Mesenchymal stem cell (in vitro differentiated cells and primary cell): ENCODE results near the gene HFM1.
"Not testable (repeated sequence)": the region's sequence is repeated elsewhere in the genome, so short reads cannot be mapped to it uniquely, and the experiment has no call there.

Experiments used
- DNase-seq: peaks from one replicate; pipeline ENCODE4 v3.0.0-alpha.2; 2013
- H2AFZ ChIP-seq: one replicate; pipeline ENCODE4 v1.6.1; 2013; ENCODE audit warnings: low read depth, mild to moderate bottlenecking, control low read depth, inconsistent platforms, low read length, moderate library complexity
- H2AK5ac ChIP-seq: 2 replicates; pipeline ENCODE4 v1.6.1; 2013; ENCODE audit warnings: low read length, moderate library complexity, mild to moderate bottlenecking, inconsistent platforms; ENCODE audit not compliant: severe bottlenecking
- H2BK120ac ChIP-seq: one replicate; pipeline ENCODE4 v1.6.1; 2013; ENCODE audit warnings: low read depth, mild to moderate bottlenecking, inconsistent platforms, low read length, moderate library complexity
- H2BK12ac ChIP-seq, 2 experiments: one replicate each; pipeline ENCODE4 v1.6.1; 2013; ENCODE audit warnings: inconsistent platforms in 2 of 2, low read length in 2 of 2, mild to moderate bottlenecking in 2 of 2, moderate library complexity in 2 of 2, control low read depth in 1 of 2
- H2BK15ac ChIP-seq: one replicate; pipeline ENCODE4 v1.6.1; 2013; ENCODE audit warnings: mild to moderate bottlenecking, low read depth, inconsistent platforms; ENCODE audit not compliant: poor library complexity, severe bottlenecking
- H2BK5ac ChIP-seq: 2 replicates; pipeline ENCODE4 v1.6.1; 2013; ENCODE audit warnings: low read depth, mild to moderate bottlenecking, low read length, control low read depth, inconsistent platforms; ENCODE audit not compliant: poor library complexity, severe bottlenecking
- H3K14ac ChIP-seq, 2 experiments: one replicate each; pipeline ENCODE4 v1.6.1; 2013; ENCODE audit warnings: inconsistent platforms in 2 of 2, low read length in 2 of 2, control low read depth in 1 of 2, mild to moderate bottlenecking in 1 of 2, moderate library complexity in 1 of 2
- H3K18ac ChIP-seq, 2 experiments: one replicate each; pipeline ENCODE4 v1.6.1; 2013; ENCODE audit warnings: inconsistent platforms in 2 of 2, low read length in 2 of 2, control low read depth in 1 of 2, low read depth in 1 of 2, mild to moderate bottlenecking in 1 of 2
- H3K23ac ChIP-seq, 2 experiments: one replicate each; pipeline ENCODE4 v1.6.1; 2013; ENCODE audit warnings: inconsistent platforms in 2 of 2, low read length in 2 of 2, mild to moderate bottlenecking in 2 of 2, moderate library complexity in 2 of 2, control low read depth in 1 of 2
- H3K27ac ChIP-seq: 2 replicates; pipeline ENCODE4 v1.5.1; 2013; ENCODE audit warnings: mild to moderate bottlenecking, moderate library complexity, low read length, control low read depth, inconsistent platforms; ENCODE audit not compliant: poor library complexity, severe bottlenecking
- H3K27me3 ChIP-seq, 2 experiments: 2 replicates each; pipeline versions ENCODE4 v1.6.1 to v1.7.0; 2013; ENCODE audit warnings: low read length in 2 of 2, mild to moderate bottlenecking in 2 of 2, moderate library complexity in 2 of 2, control low read depth in 1 of 2, inconsistent platforms in 1 of 2; ENCODE audit not compliant: control insufficient read depth in 1 of 2, insufficient read depth in 1 of 2
- H3K36me3 ChIP-seq, 2 experiments: 2 replicates each; pipeline versions ENCODE4 v1.6.1 to v1.7.0; 2013; ENCODE audit warnings: low read length in 2 of 2, control low read depth in 1 of 2, inconsistent platforms in 1 of 2, low read depth in 1 of 2, mild to moderate bottlenecking in 1 of 2; ENCODE audit not compliant: insufficient read depth in 2 of 2, control insufficient read depth in 1 of 2
- H3K4ac ChIP-seq, 2 experiments: one replicate each; pipeline ENCODE4 v1.6.1; 2013; ENCODE audit warnings: inconsistent platforms in 2 of 2, low read length in 2 of 2, mild to moderate bottlenecking in 2 of 2, moderate library complexity in 2 of 2, control low read depth in 1 of 2, low read depth in 1 of 2
- H3K4me1 ChIP-seq: 2 replicates; pipeline ENCODE4 v1.6.1; 2013; ENCODE audit warnings: low read depth, low read length, control low read depth; ENCODE audit not compliant: control insufficient read depth, insufficient read depth
- H3K4me2 ChIP-seq: 2 replicates; pipeline ENCODE4 v1.6.1; 2013; ENCODE audit warnings: low read length, mild to moderate bottlenecking, inconsistent platforms; ENCODE audit not compliant: poor library complexity, severe bottlenecking
- H3K4me3 ChIP-seq, 2 experiments: 2 replicates each; pipeline versions ENCODE4 v1.5.1 to v1.7.0; 2013; ENCODE audit warnings: low read length in 2 of 2, mild to moderate bottlenecking in 2 of 2, control low read depth in 1 of 2, low read depth in 1 of 2; ENCODE audit not compliant: insufficient read depth in 1 of 2
- H3K79me1 ChIP-seq: replicated peaks from 2 replicates; pipeline ENCODE4 v1.6.1; 2013; ENCODE audit warnings: mild to moderate bottlenecking, control low read depth, low read length, inconsistent platforms; ENCODE audit not compliant: poor library complexity, severe bottlenecking
- H3K9ac ChIP-seq: 2 replicates; pipeline ENCODE4 v1.7.0; 2013; ENCODE audit warnings: mild to moderate bottlenecking, low read length, moderate library complexity
- H3K9me3 ChIP-seq: 2 replicates; pipeline ENCODE4 v1.7.0; 2013; ENCODE audit warnings: mild to moderate bottlenecking, low read length; ENCODE audit not compliant: control insufficient read depth
- H4K8ac ChIP-seq: one replicate; pipeline ENCODE4 v1.6.1; 2013; ENCODE audit warnings: inconsistent platforms, mild to moderate bottlenecking, low read length, moderate library complexity
- H4K91ac ChIP-seq: one replicate; pipeline ENCODE4 v1.6.1; 2013; ENCODE audit warnings: mild to moderate bottlenecking, low read length, inconsistent platforms
- WGBS: methylation state at CpG from one replicate; pipeline ENCODE4 v1.1.7; 2013; ENCODE audit warnings: mixed read lengths; 5-methylcytosine and 5-hydroxymethylcytosine counted together

The HFM1 gene

DNA sequence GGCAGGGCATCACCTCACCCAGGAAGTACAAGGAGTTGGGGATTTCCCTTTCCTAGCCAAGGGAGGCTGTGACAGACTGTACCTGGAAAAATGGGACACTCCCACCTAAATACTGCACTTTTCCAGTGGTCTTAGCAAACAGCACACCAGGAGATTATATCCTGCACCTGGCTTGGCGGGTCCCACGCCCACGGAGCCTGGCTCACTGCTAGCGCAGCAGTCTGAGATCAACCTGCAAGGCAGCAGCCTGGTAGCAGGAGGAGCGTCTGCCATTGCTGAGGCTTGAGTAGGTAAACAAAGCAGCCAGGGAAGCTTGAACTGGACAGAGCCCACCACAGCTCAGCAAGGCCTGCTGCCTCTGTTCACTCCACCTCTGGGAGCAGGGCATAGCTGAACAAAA is 37.3 kb upstream of the HFM1 start:
- not testable (repeated sequence) for H4K8ac ChIP-seq, H2AK5ac ChIP-seq, H3K9ac ChIP-seq, H3K18ac ChIP-seq, H2BK5ac ChIP-seq, H4K91ac ChIP-seq, H3K4ac ChIP-seq, H2BK15ac ChIP-seq, H3K14ac ChIP-seq, H2BK12ac ChIP-seq, DNase-seq, H3K79me1 ChIP-seq, H3K4me3 ChIP-seq, H2AFZ ChIP-seq, H3K36me3 ChIP-seq, H3K23ac ChIP-seq, H3K27me3 ChIP-seq, H3K27ac ChIP-seq, H3K4me1 ChIP-seq, H3K9me3 ChIP-seq, H3K4me2 ChIP-seq, H2BK120ac ChIP-seq
- 92% methylated on average over 5 of the region's 5 CpGs for WGBS

DNA sequence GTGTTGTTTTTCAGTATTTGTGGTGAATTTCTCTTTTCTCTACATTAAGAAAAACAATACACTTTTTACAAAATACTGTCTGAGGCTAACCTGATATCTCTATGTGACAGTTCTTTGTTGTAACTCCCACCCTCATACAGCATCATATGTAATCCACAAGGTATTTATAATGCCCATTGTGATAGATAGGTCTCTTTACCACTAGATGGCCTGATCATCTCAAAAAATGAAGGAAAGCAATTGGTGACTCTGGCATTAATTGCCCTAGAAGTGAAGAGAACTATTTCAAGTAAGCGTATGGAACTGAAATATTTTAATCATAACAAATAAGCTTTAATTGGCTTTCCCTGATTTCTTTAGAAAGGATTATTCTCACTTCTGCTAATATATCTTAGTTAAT is 36.2 kb upstream of the HFM1 start:
- Histone ChIP-seq H3K4ac (no peak overlapping the region), H2BK15ac (no peak overlapping the region), H4K8ac (no peak overlapping the region), H3K9me3 (no peaks in the 10 kb centered on the region), H3K14ac (no peak overlapping the region), H3K36me3 (no peaks in the 10 kb centered on the region), H3K4me3 (no peak overlapping the region), H4K91ac (no peak overlapping the region), H3K27ac (no peak overlapping the region), H2BK12ac (no peak overlapping the region), H3K4me2 (no peak overlapping the region), H2AFZ (no peak overlapping the region), H2BK120ac (no peak overlapping the region), H3K18ac (no peak overlapping the region), H3K4me1 (no peaks in the 10 kb centered on the region), H3K9ac (no peak overlapping the region), H3K23ac (no peak overlapping the region), H3K79me1 (no peaks in the 10 kb centered on the region), H2AK5ac (no peak overlapping the region), H3K27me3 (no peaks in the 10 kb centered on the region), H2BK5ac (no peak overlapping the region)
- no peak for DNase-seq
- WGBS, result no CpG with 5 or more reads among the region's 1 CpG

DNA sequence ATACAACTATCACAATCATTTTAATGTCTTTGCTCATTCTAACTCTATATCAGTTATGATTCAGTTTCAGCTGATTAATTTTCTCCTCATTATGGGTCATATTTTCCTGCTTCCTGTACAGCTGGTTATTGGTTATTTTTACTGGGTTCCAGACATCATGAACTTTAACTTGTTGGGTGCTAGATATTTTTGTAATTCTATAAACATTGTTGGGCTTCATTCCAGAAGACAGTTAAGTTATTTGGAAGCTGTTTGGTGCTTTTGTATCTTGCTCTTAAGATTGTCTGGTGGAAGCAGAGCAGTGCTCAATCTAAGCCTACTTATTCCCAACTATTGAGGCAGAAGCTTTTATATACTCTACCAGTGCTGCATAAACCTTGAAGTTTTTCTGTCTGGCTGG is 34.4 kb upstream of the HFM1 start:
- Histone ChIP-seq H3K9me3 (no peaks in the 10 kb centered on the region), H3K27me3 (no peaks in the 10 kb centered on the region), H2BK120ac (no peak overlapping the region), H2AFZ (no peak overlapping the region), H3K27ac (no peak overlapping the region), H3K14ac (no peak overlapping the region), H4K8ac (no peak overlapping the region), H3K18ac (no peak overlapping the region), H2BK5ac (no peak overlapping the region), H3K23ac (no peak overlapping the region), H3K9ac (no peak overlapping the region), H3K4ac (no peak overlapping the region), H2BK12ac (no peak overlapping the region), H2AK5ac (no peak overlapping the region), H3K4me1 (no peaks in the 10 kb centered on the region), H3K4me3 (no peak overlapping the region), H3K36me3 (no peaks in the 10 kb centered on the region), H2BK15ac (no peak overlapping the region), H4K91ac (no peak overlapping the region), H3K4me2 (no peak overlapping the region), H3K79me1 (no peaks in the 10 kb centered on the region)
- DNase-seq, result no peak

DNA sequence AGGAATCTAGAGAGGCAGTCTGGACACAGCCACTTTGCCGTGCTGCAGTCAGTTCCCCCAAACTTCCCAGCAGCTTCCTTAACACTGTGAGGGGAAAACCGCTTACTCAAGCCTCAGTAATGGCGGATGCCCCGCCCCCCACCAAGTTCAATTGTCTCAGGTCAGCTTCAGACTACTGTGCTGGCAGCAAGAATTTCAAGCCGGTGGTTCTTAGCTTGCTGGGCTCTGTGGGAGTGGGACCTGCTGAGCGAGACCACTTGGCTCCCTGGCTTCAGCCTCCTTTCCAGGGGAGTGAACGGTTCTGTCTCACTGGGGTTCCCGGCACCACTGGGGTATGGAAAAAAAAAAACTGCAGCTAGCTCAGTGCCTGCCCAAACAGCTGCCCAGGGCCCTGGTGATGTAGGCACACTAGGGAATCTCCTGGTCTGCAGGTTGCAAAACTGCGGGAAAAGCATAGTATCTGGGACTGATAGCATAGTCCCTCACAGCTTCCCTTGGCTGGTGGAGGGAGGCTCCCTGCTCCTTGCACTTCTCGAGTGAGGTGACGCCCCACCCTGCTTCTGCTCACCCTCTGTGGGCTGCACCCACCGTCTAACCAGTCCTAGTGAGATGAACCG is 23.7 kb upstream of the HFM1 start:
- Histone ChIP-seq H3K9ac (no peak overlapping the region), H2BK5ac (no peak overlapping the region), H3K9me3 (no peaks in the 10 kb centered on the region), H3K36me3 (no peaks in the 10 kb centered on the region), H3K4ac (no peak overlapping the region), H2AFZ (no peak overlapping the region), H3K14ac (no peak overlapping the region), H3K4me2 (no peak overlapping the region), H3K23ac (no peak overlapping the region), H4K91ac (no peak overlapping the region), H3K4me1 (no peaks in the 10 kb centered on the region), H2BK15ac (no peak overlapping the region), H3K27ac (no peak overlapping the region), H2AK5ac (no peak overlapping the region), H3K27me3 (no peaks in the 10 kb centered on the region), H3K4me3 (no peak overlapping the region), H3K79me1 (no peaks in the 10 kb centered on the region), H3K18ac (no peak overlapping the region), H2BK12ac (no peak overlapping the region), H4K8ac (no peak overlapping the region), H2BK120ac (no peak overlapping the region)
- no peak for DNase-seq
- 63% methylated on average over 13 of the region's 13 CpGs for WGBS
